Naive thymus-derived CD4-positive, alpha-beta T cell (primary cell): ENCODE data around the gene BIRC2. TPM values are rescaled to one million over a fixed set of nuclear protein-coding genes. Genes with fewer than 3 reads are reported as not detected.

Source experiments
- ATAC-seq: fragments of 150-1000 bp; cut with Tn5 transposase; 2 replicates; pipeline ENCODE4 v1.10.0; 2021; ENCODE audit warnings: mild to moderate bottlenecking, moderate library complexity
- CTCF ChIA-PET: fragments of 350-600 bp; sonication (Branson Sonifier 250); formaldehyde crosslinking; loops from one replicate; lab custom pipeline; 2021; ENCODE audit warnings: antibody characterized with exemption; lab: Charles Lee
- POLR2A ChIA-PET: fragments of 350-600 bp; sonication (Branson Sonifier 250); formaldehyde crosslinking; loops from one replicate; lab custom pipeline; 2021; ENCODE audit warnings: antibody characterized with exemption, inconsistent platforms; lab: Charles Lee
- DNase-seq, 9 donors: peaks; one replicate each; pipeline versions ENCODE4 v3.0.0 to v3.0.0-alpha.2; 2020 to 2022; ENCODE audit warnings: mixed read lengths in 1 of 9
- H3K27ac ChIP-seq: one replicate; pipeline ENCODE4 v1.7.0; 2013; ENCODE audit warnings: mild to moderate bottlenecking, low read depth, low read length, moderate library complexity
- H3K27me3 ChIP-seq, 2 donors: one replicate each; pipeline ENCODE4 v1.7.0; 2013; ENCODE audit warnings: low read length in 2 of 2, mild to moderate bottlenecking in 2 of 2, moderate library complexity in 2 of 2; ENCODE audit not compliant: control insufficient read depth in 2 of 2, insufficient read depth in 2 of 2
- H3K36me3 ChIP-seq, 3 experiments: 1 replicate in 2 of 3; 2 replicates in 1 of 3; pipeline ENCODE4 v1.7.0; 2013; ENCODE audit warnings: low read length in 3 of 3, mild to moderate bottlenecking in 3 of 3, moderate library complexity in 1 of 3; ENCODE audit not compliant: insufficient read depth in 3 of 3, control insufficient read depth in 2 of 3
- H3K4me1 ChIP-seq, 2 donors: one replicate each; pipeline ENCODE4 v1.7.0; 2013; ENCODE audit warnings: low read length in 2 of 2, mild to moderate bottlenecking in 2 of 2, moderate library complexity in 1 of 2; ENCODE audit not compliant: control insufficient read depth in 2 of 2, insufficient read depth in 2 of 2
- H3K4me3 ChIP-seq: 2 replicates; pipeline ENCODE4 v1.7.0; 2013; ENCODE audit warnings: mild to moderate bottlenecking, low read length
- H3K9me3 ChIP-seq, 3 experiments: 1 replicate in 2 of 3; 2 replicates in 1 of 3; pipeline ENCODE4 v1.7.0; 2013; ENCODE audit warnings: low read length in 3 of 3; ENCODE audit not compliant: control insufficient read depth in 2 of 3
- H3K27ac Mint-ChIP-seq, 9 donors: one replicate each; pipeline ENCODE4 v1.8.0; 2020 to 2022; ENCODE audit warnings: mixed read lengths in 9 of 9, mild to moderate bottlenecking in 8 of 9, moderate library complexity in 5 of 9, inconsistent platforms in 2 of 9
- H3K27me3 Mint-ChIP-seq, 5 donors: one replicate each; pipeline ENCODE4 v1.8.0; 2021 to 2022; ENCODE audit warnings: mixed read lengths in 5 of 5, mild to moderate bottlenecking in 1 of 5
- H3K36me3 Mint-ChIP-seq, 5 donors: one replicate each; pipeline ENCODE4 v1.8.0; 2020 to 2022; ENCODE audit warnings: mixed read lengths in 5 of 5, mild to moderate bottlenecking in 3 of 5, inconsistent platforms in 1 of 5
- H3K4me1 Mint-ChIP-seq, 7 donors: one replicate each; pipeline ENCODE4 v1.8.0; 2020 to 2022; ENCODE audit warnings: mixed read lengths in 7 of 7, mild to moderate bottlenecking in 3 of 7, inconsistent platforms in 1 of 7
- H3K4me3 Mint-ChIP-seq, 10 donors: one replicate each; pipeline ENCODE4 v1.8.0; 2020 to 2022; ENCODE audit warnings: mild to moderate bottlenecking in 10 of 10, mixed read lengths in 10 of 10, moderate library complexity in 6 of 10, inconsistent platforms in 2 of 10
- H3K9me3 Mint-ChIP-seq, 11 donors: one replicate each; pipeline ENCODE4 v1.8.0; 2020 to 2022; ENCODE audit warnings: mixed read lengths in 11 of 11, mild to moderate bottlenecking in 4 of 11, inconsistent platforms in 1 of 11, moderate library complexity in 1 of 11
- intact Hi-C, 2 donors: fragments of 100-400 bp; cut with micrococcal nuclease; formaldehyde crosslinking; loops; one replicate each; pipeline ENCODE4 v1.15.1; 2023
- polyA plus RNA-seq, 2 donors: library from polyadenylated mRNA; unstranded; fragments of 300-500 nt; fragmentation: Illumina TruSeq; gene quantifications; one replicate each; pipeline ENCODE4 v1.2.3, GENCODE V29; 2021
- total RNA-seq, 6 experiments: library from RNA in 5 of 6; stranded (reverse) in 5 of 6; gene quantifications; 1 replicate in 5 of 6; 2 replicates in 1 of 6; pipeline ENCODE4 v1.2.3 and lab custom pipeline; 2021 to 2026

Gene BIRC2
- total and polyA plus RNA-seq, 7 experiments from 2014 or later = 35.2 to 103 (median 61.5) TPM

DNA sequence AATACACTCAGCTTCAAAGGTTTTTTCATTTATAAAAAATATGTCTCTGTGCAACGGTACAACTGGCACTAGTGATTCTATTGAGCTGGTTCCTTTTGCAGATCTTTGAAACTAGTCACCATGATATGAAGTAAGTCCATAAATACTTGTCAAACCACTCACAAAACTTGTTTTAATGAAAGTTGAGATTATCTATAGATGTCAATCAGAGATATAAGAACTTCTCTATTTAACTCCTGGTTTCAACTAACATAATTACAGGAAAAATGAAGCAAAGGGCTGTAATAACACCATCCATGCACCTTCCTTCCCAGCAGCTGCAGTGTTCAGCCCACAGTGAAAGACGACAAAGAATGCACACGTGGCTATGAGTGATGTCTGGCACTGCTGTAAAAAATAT is 60.9 kb downstream of the BIRC2 start:
- H3K4me1 ChIP-seq = peaks cover 0 to 61% of the 10 kb centered on the region in 2 donors
- Mint-ChIP-seq H3K36me3 (peaks cover 0 to 46% (median 26%) of the 10 kb centered on the region in 5 donors), H3K4me3 (peak overlapping the region in 5 of 10 donors; percentile 15 to 60 (median 41)), H3K4me1 (peaks cover 61 to 99% (median 82%) of the 10 kb centered on the region in 7 donors), H3K27me3 (no peaks in the 10 kb centered on the region), H3K9me3 (peaks cover 0 to 4% (median 0%) of the 10 kb centered on the region in 11 donors), H3K27ac (peak overlapping the region in 8 of 9 donors; percentile 64 to 93 (median 80))
- DNase-seq (no peak), ATAC-seq (no peak)
- ChIA-PET CTCF (interaction anchor here (1.0 to 3.6 kb wide), 3 partner anchors 12 to 70 kb away, joined by 3 to 22 read pairs (median 3); no protein-coding TSS in a partner anchor), POLR2A (interaction anchor here (0.5 to 3.8 kb wide), 6 partner anchors 10 to 44 kb away, joined by 3 to 12 read pairs (median 4); no protein-coding TSS in a partner anchor)
- H3K4me3 ChIP-seq = no peak overlapping the region
- H3K9me3 ChIP-seq = no peaks in the 10 kb centered on the region
- no peak overlapping the region for H3K27ac ChIP-seq
- no peaks in the 10 kb centered on the region for H3K27me3 ChIP-seq
- intact Hi-C loops = loop anchor here in 1 of 2 donors (1.0 to 2.0 kb wide), 2 partner anchors 9 to 13 kb away; no protein-coding TSS in a partner anchor
- H3K36me3 ChIP-seq = peaks cover 0 to 18% (median 0%) of the 10 kb centered on the region in 3 experiments

DNA sequence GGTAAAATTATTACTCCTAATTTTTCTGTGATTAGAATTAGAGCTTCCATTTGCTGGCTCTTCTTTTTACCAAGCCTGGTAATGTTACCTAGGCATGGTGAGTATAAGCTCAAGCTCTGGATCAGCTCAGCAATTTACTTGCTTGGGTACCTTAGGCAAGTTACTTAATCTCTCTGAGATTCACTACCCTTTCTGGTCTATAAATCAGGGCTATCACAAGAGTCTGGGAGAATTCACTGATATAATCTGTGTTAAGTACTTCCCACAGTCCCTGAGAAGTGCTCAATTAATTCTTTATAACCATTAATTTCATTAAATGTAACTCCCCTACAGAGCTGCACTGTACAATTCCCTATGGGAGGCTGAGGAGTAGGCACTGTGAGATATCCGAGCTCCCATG is 61.3 kb downstream of the BIRC2 start:
- intact Hi-C loops = no loop called here
- Histone ChIP-seq H3K4me3 (no peak overlapping the region), H3K4me1 (peaks cover 3 to 61% of the 10 kb centered on the region in 2 donors), H3K27ac (no peak overlapping the region), H3K27me3 (no peaks in the 10 kb centered on the region), H3K9me3 (no peaks in the 10 kb centered on the region), H3K36me3 (peaks cover 0 to 15% (median 0%) of the 10 kb centered on the region in 3 experiments)
- no peak for DNase-seq
- no peaks in the 10 kb centered on the region for H3K27me3 Mint-ChIP-seq
- H3K36me3 Mint-ChIP-seq = peaks cover 0 to 44% (median 26%) of the 10 kb centered on the region in 5 donors
- ChIA-PET CTCF (interaction anchor here (1.0 to 3.6 kb wide), 3 partner anchors 13 to 70 kb away, joined by 3 to 22 read pairs (median 3); no protein-coding TSS in a partner anchor), POLR2A (interaction anchor here (0.5 to 3.8 kb wide), 6 partner anchors 10 to 43 kb away, joined by 3 to 12 read pairs (median 4); no protein-coding TSS in a partner anchor)
- H3K4me1 Mint-ChIP-seq = peaks cover 59 to 99% (median 82%) of the 10 kb centered on the region in 7 donors
- no peak for ATAC-seq
- peak overlapping the region in 7 of 9 donors; percentile 64 to 93 (median 75) for H3K27ac Mint-ChIP-seq
- H3K9me3 Mint-ChIP-seq = peaks cover 0 to 4% (median 0%) of the 10 kb centered on the region in 11 donors
- H3K4me3 Mint-ChIP-seq = peak overlapping the region in 7 of 10 donors; percentile 9 to 60 (median 49)

DNA sequence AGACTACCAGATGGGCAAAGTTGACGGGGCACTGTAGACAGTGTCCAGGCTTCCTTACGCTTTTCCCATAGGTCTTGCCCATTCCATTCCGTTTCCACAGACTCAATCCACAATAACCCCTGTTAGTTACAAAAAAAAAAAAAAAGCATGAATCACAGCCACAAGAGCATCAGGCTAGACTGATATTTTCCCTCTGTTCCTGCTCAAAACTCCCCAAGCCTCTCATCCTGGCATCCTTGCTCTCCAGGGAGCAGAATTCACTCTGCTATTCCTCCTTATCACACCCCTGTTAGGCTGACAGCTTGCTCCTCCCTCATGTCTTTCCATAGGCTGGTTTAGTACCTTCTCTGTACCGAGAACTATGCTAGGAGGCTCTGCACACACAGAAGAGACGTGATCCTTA is 63.4 kb downstream of the BIRC2 start:
- Histone ChIP-seq H3K4me3 (no peak overlapping the region), H3K36me3 (peaks cover 0 to 13% (median 0%) of the 10 kb centered on the region in 3 experiments), H3K9me3 (no peaks in the 10 kb centered on the region), H3K4me1 (peaks cover 20 to 76% of the 10 kb centered on the region in 2 donors), H3K27me3 (no peaks in the 10 kb centered on the region), H3K27ac (no peak overlapping the region)
- ATAC-seq = no peak
- intact Hi-C loops = no loop called here
- peak overlapping the region; percentile 51 to 93 (median 72) for H3K27ac Mint-ChIP-seq
- H3K36me3 Mint-ChIP-seq = peaks cover 0 to 41% (median 29%) of the 10 kb centered on the region in 5 donors
- H3K27me3 Mint-ChIP-seq = no peaks in the 10 kb centered on the region
- peaks cover 0 to 2% (median 0%) of the 10 kb centered on the region in 11 donors for H3K9me3 Mint-ChIP-seq
- H3K4me3 Mint-ChIP-seq = peak overlapping the region in 6 of 10 donors; percentile 33 to 76 (median 54)
- ChIA-PET CTCF (interaction anchor here (0.7 to 1.0 kb wide), 3 partner anchors 12 to 19 kb away, joined by 3 to 5 read pairs (median 4); no protein-coding TSS in a partner anchor), POLR2A (interaction anchor here (0.6 to 3.8 kb wide), 3 partner anchors 12 to 129 kb away, joined by 4 to 12 read pairs (median 5); no protein-coding TSS in a partner anchor)
- no peak for DNase-seq
- peaks cover 70 to 99% (median 92%) of the 10 kb centered on the region in 7 donors for H3K4me1 Mint-ChIP-seq

DNA sequence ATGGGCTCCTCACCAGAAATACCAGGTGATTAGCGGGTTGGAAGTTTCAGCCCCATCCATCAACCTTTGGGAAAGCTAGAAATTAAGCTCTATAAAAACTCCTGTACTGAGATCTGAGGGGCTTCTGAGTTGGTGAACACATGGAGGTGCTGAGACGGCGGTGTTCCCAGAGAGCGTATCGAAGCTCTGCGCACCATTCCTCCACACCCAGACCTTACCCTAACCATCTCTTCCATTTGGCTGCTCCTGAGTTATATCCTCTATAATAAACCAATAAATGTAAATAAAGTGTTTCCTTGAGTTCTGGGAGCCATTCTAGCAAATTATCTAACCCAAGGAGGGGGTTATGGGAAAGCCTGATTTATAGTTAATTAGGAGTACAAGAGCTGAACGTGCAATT is 64.1 kb downstream of the BIRC2 start:
- Mint-ChIP-seq H3K27ac (peak overlapping the region in 8 of 9 donors; percentile 6 to 93 (median 52)), H3K27me3 (no peaks in the 10 kb centered on the region), H3K4me1 (peaks cover 69 to 99% (median 91%) of the 10 kb centered on the region in 7 donors), H3K36me3 (peaks cover 0 to 40% (median 25%) of the 10 kb centered on the region in 5 donors), H3K9me3 (peaks cover 0 to 2% (median 0%) of the 10 kb centered on the region in 11 donors), H3K4me3 (peak overlapping the region in 7 of 10 donors; percentile 10 to 76 (median 32))
- CTCF ChIA-PET = interaction anchor here (0.7 to 1.0 kb wide), 2 partner anchors 13 to 18 kb away, joined by 4 to 5 read pairs; no protein-coding TSS in a partner anchor
- intact Hi-C loops = no loop called here
- POLR2A ChIA-PET = interaction anchor here (0.6 to 2.4 kb wide), 3 partner anchors 10 to 43 kb away, joined by 3 to 5 read pairs (median 5); no protein-coding TSS in a partner anchor
- no peak for DNase-seq
- H3K36me3 ChIP-seq = peaks cover 0 to 9% (median 0%) of the 10 kb centered on the region in 3 experiments
- H3K27me3 ChIP-seq = no peaks in the 10 kb centered on the region
- no peak overlapping the region for H3K27ac ChIP-seq
- no peaks in the 10 kb centered on the region for H3K9me3 ChIP-seq
- no peak for ATAC-seq
- H3K4me3 ChIP-seq = no peak overlapping the region
- peaks cover 20 to 72% of the 10 kb centered on the region in 2 donors for H3K4me1 ChIP-seq

DNA sequence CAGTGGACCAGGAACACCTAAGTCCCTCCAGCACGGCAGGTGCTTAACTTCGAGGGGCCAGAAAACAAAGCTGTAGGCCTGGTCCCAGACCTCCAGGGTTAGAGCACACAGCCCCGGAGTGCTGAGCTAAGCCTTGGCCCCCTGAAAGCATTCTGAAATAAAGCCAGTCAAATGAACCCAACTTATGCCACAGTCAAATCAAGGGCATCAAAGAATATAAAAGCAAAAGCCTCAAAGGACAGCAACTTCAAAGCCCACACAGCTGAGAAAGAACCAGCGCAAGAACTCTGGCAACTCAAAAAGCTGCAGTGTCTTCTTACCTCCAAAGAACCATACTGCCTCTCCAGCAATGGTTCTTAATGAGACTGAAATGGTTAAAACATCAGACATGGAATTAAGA is 66.5 kb downstream of the BIRC2 start:
- no peaks in the 10 kb centered on the region for H3K27me3 Mint-ChIP-seq
- intact Hi-C loops = loop anchor here in 1 of 2 donors (1.0 kb wide), 3 partner anchors 11 to 82 kb away; no protein-coding TSS in a partner anchor
- H3K27ac Mint-ChIP-seq = peak overlapping the region in 8 of 9 donors; percentile 76 to 97 (median 90)
- Histone ChIP-seq H3K27ac (peak overlapping the region; percentile 37), H3K4me1 (peaks cover 30 to 71% of the 10 kb centered on the region in 2 donors), H3K9me3 (no peaks in the 10 kb centered on the region), H3K36me3 (peaks cover 0 to 7% (median 0%) of the 10 kb centered on the region in 3 experiments), H3K4me3 (peak overlapping the region; percentile 41), H3K27me3 (no peaks in the 10 kb centered on the region)
- H3K9me3 Mint-ChIP-seq = peaks cover 0 to 9% (median 2%) of the 10 kb centered on the region in 11 donors
- ATAC-seq (peak; percentile 57), DNase-seq (peak in 7 of 9 donors; percentile 38 to 63 (median 53))
- H3K36me3 Mint-ChIP-seq = peaks cover 0 to 48% (median 30%) of the 10 kb centered on the region in 5 donors
- CTCF ChIA-PET = interaction anchor here (1.0 to 1.8 kb wide), 4 partner anchors 10 to 82 kb away, joined by 3 to 6 read pairs (median 3); no protein-coding TSS in a partner anchor
- H3K4me1 Mint-ChIP-seq = peaks cover 66 to 99% (median 92%) of the 10 kb centered on the region in 7 donors
- H3K4me3 Mint-ChIP-seq = peak overlapping the region; percentile 35 to 89 (median 80)
- POLR2A ChIA-PET = interaction anchor here (0.7 to 3.5 kb wide), 6 partner anchors 9 to 38 kb away, joined by 3 to 13 read pairs (median 4); no protein-coding TSS in a partner anchor

DNA sequence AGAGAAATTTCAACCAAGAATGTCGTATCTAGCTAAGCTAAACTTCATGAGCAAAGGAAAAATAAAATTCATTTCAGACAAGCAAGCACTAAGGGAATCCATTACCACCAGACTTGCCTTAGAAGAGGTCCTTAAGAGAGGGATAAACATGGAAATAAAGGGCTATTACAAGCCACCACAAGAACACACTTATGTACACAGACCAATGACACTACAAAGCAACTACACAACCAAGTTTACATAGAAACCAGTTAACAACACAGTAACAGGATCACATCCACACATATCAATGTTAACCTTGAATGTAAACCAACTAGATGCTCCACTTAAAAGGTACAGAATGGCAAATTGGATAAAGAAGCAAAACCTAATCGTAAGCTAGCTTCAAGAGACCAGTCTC is 67.5 kb downstream of the BIRC2 start:
- ATAC-seq (no peak), DNase-seq (no peak)
- intact Hi-C loops = loop anchor here in 1 of 2 donors (2.0 kb wide), 1 partner anchor 16 kb away; no protein-coding TSS in a partner anchor
- Histone ChIP-seq H3K4me1 (peaks cover 30 to 72% of the 10 kb centered on the region in 2 donors), H3K36me3 (peaks cover 0 to 7% (median 0%) of the 10 kb centered on the region in 3 experiments), H3K27ac (peak overlapping the region; percentile 37), H3K9me3 (no peaks in the 10 kb centered on the region), H3K27me3 (no peaks in the 10 kb centered on the region), H3K4me3 (peak overlapping the region; percentile 34)
- peaks cover 0 to 55% (median 33%) of the 10 kb centered on the region in 5 donors for H3K36me3 Mint-ChIP-seq
- H3K9me3 Mint-ChIP-seq = peaks cover 0 to 13% (median 2%) of the 10 kb centered on the region in 11 donors
- peak overlapping the region; percentile 35 to 89 (median 80) for H3K4me3 Mint-ChIP-seq
- CTCF ChIA-PET = interaction anchor here (0.9 to 1.8 kb wide), 3 partner anchors 9 to 37 kb away, joined by 3 to 6 read pairs (median 3); no protein-coding TSS in a partner anchor
- peaks cover 67 to 100% (median 93%) of the 10 kb centered on the region in 7 donors for H3K4me1 Mint-ChIP-seq
- POLR2A ChIA-PET = interaction anchor here (0.6 to 3.5 kb wide), 2 partner anchors 9 to 37 kb away, joined by 4 to 13 read pairs; no protein-coding TSS in a partner anchor
- H3K27me3 Mint-ChIP-seq = no peaks in the 10 kb centered on the region
- peak overlapping the region; percentile 63 to 97 (median 89) for H3K27ac Mint-ChIP-seq
